Endothelial cell of umbilical vein (primary cell): ENCODE data around the gene CDK6. TPM values are rescaled to one million over a fixed set of nuclear protein-coding genes. Genes with fewer than 3 reads are reported as not detected.

Experiments used
- BruUV-seq: library from RNA; stranded (reverse); fragments of 400-500 nt; replicated peaks from 2 replicates; lab custom pipeline; 2021; lab: Mats Ljungman, UMichigan
- CTCF ChIA-PET: fragments of 300-600, 350-600 bp; sonication (Branson Sonifier 250); formaldehyde crosslinking; loops from one replicate; lab custom pipeline; 2021; ENCODE audit warnings: antibody characterized with exemption, inconsistent platforms; lab: Charles Lee
- POLR2A ChIA-PET: fragments of 300-600, 350-600 bp; sonication (Branson Sonifier 250); formaldehyde crosslinking; loops from one replicate; lab custom pipeline; 2021; ENCODE audit warnings: antibody characterized with exemption, inconsistent platforms; lab: Charles Lee
- DNase-seq: peaks from one replicate; pipeline ENCODE4 v3.0.0-alpha.2; 2011; ENCODE audit warnings: low read depth, low spot score
- FAIRE-seq: peaks from 2 replicates; lab custom pipeline; 2011; peaks lifted over from hg19 to GRCh38; lab: Jason Lieb, UNC
- H2AFZ ChIP-seq: 2 replicates; pipeline ENCODE4 v1.6.0; 2012; ENCODE audit warnings: low read depth, low read length, control low read depth, inconsistent platforms
- H3K27ac ChIP-seq: 2 replicates; pipeline ENCODE4 v1.5.1; 2011; ENCODE audit warnings: low read depth, mild to moderate bottlenecking, control low read depth, low read length, moderate library complexity; ENCODE audit not compliant: insufficient read depth
- H3K27me3 ChIP-seq, 2 experiments: 2 replicates each; pipeline versions ENCODE4 v1.6.0 to v1.6.1; 2011; ENCODE audit warnings: low read length in 2 of 2, mixed read lengths in 1 of 2; ENCODE audit not compliant: control insufficient read depth in 2 of 2, insufficient read depth in 2 of 2
- H3K36me3 ChIP-seq, 2 experiments: 2 replicates in 1 of 2; 3 replicates in 1 of 2; pipeline ENCODE4 v1.5.1; 2011; ENCODE audit warnings: low read length in 2 of 2, mild to moderate bottlenecking in 1 of 2, moderate library complexity in 1 of 2; ENCODE audit not compliant: control insufficient read depth in 2 of 2, insufficient read depth in 2 of 2; ENCODE audit errors: extremely low read depth in 1 of 2
- H3K4me1 ChIP-seq: 3 replicates; pipeline ENCODE4 v1.5.1; 2011; ENCODE audit warnings: mild to moderate bottlenecking, low read length; ENCODE audit not compliant: control insufficient read depth, insufficient read depth; ENCODE audit errors: extremely low read depth
- H3K4me2 ChIP-seq: 2 replicates; pipeline ENCODE4 v1.6.1; 2011; ENCODE audit warnings: low read length, control low read depth, mixed read lengths; ENCODE audit not compliant: insufficient read depth
- H3K4me3 ChIP-seq, 3 experiments: fragments of 200-600 bp in 1 of 3; sonication (generic), shearing (Covaris generic) in 1 of 3; replicated peaks in 1 of 3; 2 replicates each; pipeline ENCODE4 v1.5.1; 2011 to 2016; ENCODE audit warnings: control low read depth in 3 of 3, low read length in 3 of 3, mild to moderate bottlenecking in 2 of 3, inconsistent platforms in 1 of 3, low read depth in 1 of 3, moderate library complexity in 1 of 3; ENCODE audit not compliant: insufficient read depth in 1 of 3
- H3K79me2 ChIP-seq: 2 replicates; pipeline ENCODE4 v1.6.0; 2012; ENCODE audit warnings: low read length, inconsistent platforms; ENCODE audit not compliant: control insufficient read depth, insufficient read depth
- H3K9ac ChIP-seq: replicated peaks from 2 replicates; pipeline ENCODE3; 2011; ENCODE audit warnings: low read length, control low read depth; ENCODE audit not compliant: insufficient read depth; ENCODE audit errors: extremely low read depth
- H3K9me1 ChIP-seq: replicated peaks from 3 replicates; pipeline ENCODE4 v1.6.0; 2011; ENCODE audit warnings: mild to moderate bottlenecking, low read length; ENCODE audit not compliant: control insufficient read depth, insufficient read depth; ENCODE audit errors: extremely low read depth
- H3K9me3 ChIP-seq: replicated peaks from 2 replicates; pipeline ENCODE4 v1.5.1; 2012; ENCODE audit warnings: low read length, inconsistent platforms; ENCODE audit not compliant: control insufficient read depth, insufficient read depth
- H4K20me1 ChIP-seq: replicated peaks from 2 replicates; pipeline ENCODE3; 2011; ENCODE audit warnings: mild to moderate bottlenecking, low read length; ENCODE audit not compliant: control insufficient read depth, insufficient read depth; ENCODE audit errors: extremely low read depth
- CTCF ChIP-seq, 2 donors: IDR thresholded peaks; 1 replicate in 1 of 2; 2 replicates in 1 of 2; pipeline ENCODE4 v1.5.1; 2011; ENCODE audit warnings: low read length in 2 of 2, mild to moderate bottlenecking in 2 of 2, moderate library complexity in 2 of 2, control low read depth in 1 of 2, inconsistent platforms in 1 of 2, low read depth in 1 of 2; ENCODE audit not compliant: insufficient read depth in 1 of 2; ENCODE audit errors: extremely low read depth in 1 of 2
- EZH2 ChIP-seq: IDR thresholded peaks from 2 replicates; pipeline ENCODE4 v1.6.1; 2012; ENCODE audit warnings: borderline replicate concordance, low read depth, mild to moderate bottlenecking, moderate library complexity, low read length, inconsistent platforms; ENCODE audit not compliant: severe bottlenecking
- FOS ChIP-seq: IDR thresholded peaks from 2 replicates; pipeline ENCODE4 v1.6.1; 2011; ENCODE audit warnings: mild to moderate bottlenecking, low read length, moderate library complexity, borderline replicate concordance; ENCODE audit not compliant: insufficient read depth
- GATA2 ChIP-seq: IDR thresholded peaks from 2 replicates; pipeline ENCODE4 v1.7.0; 2011; ENCODE audit warnings: low read depth, mild to moderate bottlenecking, moderate library complexity, mixed read lengths, low read length; ENCODE audit not compliant: insufficient read length, insufficient read depth
- JUN ChIP-seq: IDR thresholded peaks from 2 replicates; pipeline ENCODE4 v1.6.1; 2011; ENCODE audit warnings: borderline replicate concordance, low read depth; ENCODE audit not compliant: insufficient read length, insufficient read depth
- MAX ChIP-seq: IDR thresholded peaks from 2 replicates; pipeline ENCODE4 v1.6.1; 2011; ENCODE audit not compliant: insufficient read depth, insufficient read length
- MYC ChIP-seq: IDR thresholded peaks from one replicate; pipeline ENCODE4 v1.6.1; 2011; ENCODE audit warnings: mild to moderate bottlenecking, low read depth, low read length
- POLR2A ChIP-seq: IDR thresholded peaks from 2 replicates; pipeline ENCODE4 v1.6.1; 2012; ENCODE audit warnings: low read depth, mild to moderate bottlenecking, control low read depth, low read length
- POLR2AphosphoS5 ChIP-seq: IDR thresholded peaks from 2 replicates; pipeline ENCODE4 v1.6.1; 2012; ENCODE audit warnings: low read depth, mild to moderate bottlenecking, control low read depth, low read length, moderate library complexity; ENCODE audit not compliant: insufficient read depth
- dilution Hi-C: fragments of 300-500 bp; cut with MboI; formaldehyde crosslinking; loops from one replicate; pipeline ENCODE4 v1.15.0; 2019; ENCODE audit warnings: low sequenced_read_pairs; ENCODE audit not compliant: extremely low pct_ligation_motif_present
- intact Hi-C: fragments of 100-400 bp; cut with micrococcal nuclease; formaldehyde crosslinking; loops from one replicate; pipeline ENCODE4 v1.10.0; 2022
- polyA plus RNA-seq, 4 experiments: library from polyadenylated mRNA; depleted of rRNA in 3 of 4; stranded (reverse) in 3 of 4; unstranded in 1 of 4; fragments of >200 nt; gene quantifications; 2 replicates each; pipeline versions ENCODE4 v1.2.1 to v1.2.3, GENCODE V29; 2011 to 2012; ENCODE audit warnings: missing spikeins in 1 of 4
- total RNA-seq: library from RNA; stranded (reverse); gene quantifications from 2 replicates; pipeline ENCODE4 v1.2.3, GENCODE V29; 2021

CDK6 gene
- total and polyA plus RNA-seq, 2 donors (not counting 3 experiments of a cell fraction or from before 2014, with no cell fraction given), result 6.0 to 28.2 TPM

- CTCF ChIA-PET, result interaction anchor here (0.7 to 2.7 kb wide), 7 partner anchors 15 to 71 kb away, joined by 3 to 16 read pairs (median 6); no protein-coding TSS in a partner anchor
- dilution Hi-C loops (no loop called here), intact Hi-C loops (loop anchor here (2.0 to 5.0 kb wide), 3 partner anchors 13 to 67 kb away; no protein-coding TSS in a partner anchor)
- Histone ChIP-seq H3K27me3 (no peaks in the 10 kb centered on the region), H2AFZ (no peak overlapping the region), H3K4me1 (peaks cover 17% of the 10 kb centered on the region), H3K36me3 (no peaks in the 10 kb centered on the region), H3K9me1 (no peaks in the 10 kb centered on the region), H3K79me2 (no peaks in the 10 kb centered on the region), H3K4me3 (no peak overlapping the region), H3K4me2 (no peak overlapping the region), H4K20me1 (no peaks in the 10 kb centered on the region), H3K9me3 (no peaks in the 10 kb centered on the region), H3K27ac (no peak overlapping the region), H3K9ac (no peak overlapping the region)
- POLR2A ChIA-PET, result no interaction called here
- BruUV-seq, result no TSS peak
- no peak for FAIRE-seq
- DNase-seq, result no peak
- no peak for TF ChIP-seq MAX
- TF ChIP-seq POLR2AphosphoS5, result no peak
- TF ChIP-seq FOS, result no peak
- no peak for TF ChIP-seq EZH2
- TF ChIP-seq MYC, result no peak
- no peak for TF ChIP-seq GATA2
- no peak for TF ChIP-seq CTCF (IDR thresholded peaks at IDR 0.05; ENCODE audit: extremely low read depth in 1 of 2, insufficient read depth in 1 of 2, low read depth in 1 of 2, low read length in 2 of 2)
- no peak for TF ChIP-seq JUN
- TF ChIP-seq POLR2A, result no peak
These were observed 70.6 kb downstream of the CDK6 start for GRCh38 chr7:92765725-92766124.
